KMS-11 (cell line): ENCODE measurements around the gene TCTN1.

Source experiments
- H2AFZ ChIP-seq: fragments of 200-600 bp; sonication (generic); 2 replicates; pipeline ENCODE4 v1.6.1; 2016; ENCODE audit warnings: antibody characterized with exemption, mixed run types, low read depth
- H3K27ac ChIP-seq: fragments of 200-600 bp; sonication (generic); 2 replicates; pipeline ENCODE4 v1.6.1; 2016; ENCODE audit warnings: mild to moderate bottlenecking, mixed run types
- H3K27me3 ChIP-seq: fragments of 200-600 bp; sonication (generic); 2 replicates; pipeline ENCODE4 v1.6.1; 2017; ENCODE audit warnings: mild to moderate bottlenecking, low read depth, mixed run types, moderate library complexity; ENCODE audit not compliant: insufficient read depth
- H3K36me3 ChIP-seq: fragments of 200-600 bp; sonication (generic); 2 replicates; pipeline ENCODE4 v1.6.1; 2017; ENCODE audit warnings: mild to moderate bottlenecking, mixed run types; ENCODE audit not compliant: insufficient read depth
- H3K4me1 ChIP-seq: fragments of 200-600 bp; sonication (generic); 2 replicates; pipeline ENCODE4 v1.6.1; 2016; ENCODE audit warnings: mild to moderate bottlenecking, low read depth, mixed run types; ENCODE audit not compliant: poor library complexity, severe bottlenecking
- H3K4me2 ChIP-seq: fragments of 200-600 bp; sonication (generic); 2 replicates; pipeline ENCODE4 v1.7.0; 2016; ENCODE audit warnings: mild to moderate bottlenecking, mixed run types
- H3K4me3 ChIP-seq: fragments of 200-600 bp; sonication (generic); IDR thresholded peaks from 2 replicates; pipeline ENCODE4 v1.6.1; 2017; ENCODE audit warnings: low read depth, low read length, mixed read lengths; ENCODE audit not compliant: insufficient read depth
- H3K79me2 ChIP-seq: fragments of 200-600 bp; sonication (generic); 2 replicates; pipeline ENCODE4 v1.6.1; 2016; ENCODE audit warnings: low read depth, mixed run types; ENCODE audit not compliant: insufficient read depth
- H3K9ac ChIP-seq: fragments of 200-600 bp; sonication (generic); 2 replicates; pipeline ENCODE4 v1.6.1; 2016; ENCODE audit warnings: mild to moderate bottlenecking, mixed run types
- H4K20me1 ChIP-seq: fragments of 200-600 bp; sonication (generic); 2 replicates; pipeline ENCODE4 v1.6.1; 2016; ENCODE audit warnings: mild to moderate bottlenecking, mixed run types; ENCODE audit not compliant: insufficient read depth
- CTCF ChIP-seq: fragments of 200-600 bp; sonication (generic); conservative IDR thresholded peaks from 2 replicates; pipeline ENCODE4 v1.6.1; 2017; ENCODE audit warnings: low read depth, mild to moderate bottlenecking, antibody characterized with exemption, low read length, moderate library complexity, mixed read lengths

TCTN1 gene

GRCh38 chr12:110606253-110606611, 7.7 kb upstream of the TCTN1 start:
- H3K9ac ChIP-seq = no peak overlapping the region
- no peaks in the 10 kb centered on the region for H3K4me1 ChIP-seq
- H3K4me2 ChIP-seq = no peak overlapping the region
- no peaks in the 10 kb centered on the region for H3K27me3 ChIP-seq
- no peak overlapping the region for H3K4me3 ChIP-seq
- no peak overlapping the region for H3K27ac ChIP-seq
- TF ChIP-seq CTCF = no peak
- no peaks in the 10 kb centered on the region for H3K36me3 ChIP-seq
- H3K79me2 ChIP-seq = no peaks in the 10 kb centered on the region
- H4K20me1 ChIP-seq = no peaks in the 10 kb centered on the region
- H2AFZ ChIP-seq = no peak overlapping the region

- no peak for TF ChIP-seq CTCF
Measured at GRCh38 chr12:110613071-110613770, 708 bp upstream of the TCTN1 start.

GRCh38 chr12:110615171-110615570, 1.2 kb downstream of the TCTN1 start:
- no peak overlapping the region for H2AFZ ChIP-seq
- H3K4me3 ChIP-seq = no peak overlapping the region
- no peaks in the 10 kb centered on the region for H3K27me3 ChIP-seq
- peaks cover 23% of the 10 kb centered on the region for H3K4me1 ChIP-seq
- H3K4me2 ChIP-seq = no peak overlapping the region
- no peaks in the 10 kb centered on the region for H3K79me2 ChIP-seq
- H4K20me1 ChIP-seq = no peaks in the 10 kb centered on the region
- H3K9ac ChIP-seq = no peak overlapping the region
- H3K36me3 ChIP-seq = no peaks in the 10 kb centered on the region
- TF ChIP-seq CTCF = no peak
- no peak overlapping the region for H3K27ac ChIP-seq

More at GRCh38 chr12:110613071-110613770, 708 bp upstream of the TCTN1 start:
- H3K9ac ChIP-seq = no peak overlapping the region
- H3K27ac ChIP-seq = no peak overlapping the region
- no peaks in the 10 kb centered on the region for H3K27me3 ChIP-seq
- no peak overlapping the region for H3K4me3 ChIP-seq
- H3K4me1 ChIP-seq = peaks cover 7% of the 10 kb centered on the region
- no peaks in the 10 kb centered on the region for H3K36me3 ChIP-seq
- H3K79me2 ChIP-seq = no peaks in the 10 kb centered on the region
- H3K4me2 ChIP-seq = peak overlapping the region; percentile 79
- peak overlapping the region; percentile 75; the same call in 1 of the 2 replicates for H2AFZ ChIP-seq
- no peaks in the 10 kb centered on the region for H4K20me1 ChIP-seq

- Histone ChIP-seq H3K4me3 (no peak overlapping the region), H3K27ac (no peak overlapping the region), H3K27me3 (no peaks in the 10 kb centered on the region), H3K9ac (no peak overlapping the region), H3K79me2 (no peaks in the 10 kb centered on the region), H3K4me1 (peaks cover 33% of the 10 kb centered on the region), H3K36me3 (no peaks in the 10 kb centered on the region), H3K4me2 (no peak overlapping the region), H4K20me1 (no peaks in the 10 kb centered on the region), H2AFZ (no peak overlapping the region)
- no peak for TF ChIP-seq CTCF
Measured at GRCh38 chr12:110616471-110617115, 2.7 kb downstream of the TCTN1 start.
